Gastroesophageal sphincter (tissue), 3 donors: ENCODE measurements around the gene PKHD1.

Experiments
- POLR2A ChIP-seq, 2 donors: fragments of 450-650 bp; IDR thresholded peaks; one replicate each; pipeline ENCODE4 v1.6.1; 2017; ENCODE audit warnings: antibody characterized with exemption in 2 of 2, mild to moderate bottlenecking in 2 of 2, moderate library complexity in 1 of 2
- TF ChIP-seq, protein P1 (sequence below), 4 experiments: fragments of 200-600 bp in 2 of 4; fragments of 450-650 bp in 2 of 4; sonication (generic) in 1 of 4; IDR thresholded peaks; one replicate each; pipeline ENCODE4 v1.5.1; 2017 to 2019; ENCODE audit warnings: antibody characterized with exemption in 4 of 4, mild to moderate bottlenecking in 2 of 4, moderate library complexity in 2 of 4

DNA sequence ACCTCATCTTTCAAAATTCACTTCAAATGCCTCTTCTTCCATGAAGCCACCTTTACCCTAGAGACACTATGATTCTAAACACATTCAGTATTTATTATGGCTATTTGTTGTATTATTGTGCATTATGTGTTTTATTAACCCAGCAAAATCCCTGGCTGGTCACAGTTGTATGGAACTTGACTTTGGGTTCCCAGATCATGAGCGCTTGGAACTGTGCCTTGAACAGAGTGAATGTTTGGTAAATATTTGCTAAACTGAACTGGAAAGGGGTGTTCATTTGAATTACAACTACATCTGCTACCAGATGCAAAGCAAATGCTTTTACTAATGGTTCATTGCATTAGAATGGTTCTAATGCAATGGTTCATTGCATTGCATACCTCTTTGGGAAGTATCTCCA, 259.8 kb downstream of the PKHD1 start:
- no peak for TF ChIP-seq POLR2A (IDR thresholded peaks at IDR 0.05)
- TF ChIP-seq, protein P1, sequence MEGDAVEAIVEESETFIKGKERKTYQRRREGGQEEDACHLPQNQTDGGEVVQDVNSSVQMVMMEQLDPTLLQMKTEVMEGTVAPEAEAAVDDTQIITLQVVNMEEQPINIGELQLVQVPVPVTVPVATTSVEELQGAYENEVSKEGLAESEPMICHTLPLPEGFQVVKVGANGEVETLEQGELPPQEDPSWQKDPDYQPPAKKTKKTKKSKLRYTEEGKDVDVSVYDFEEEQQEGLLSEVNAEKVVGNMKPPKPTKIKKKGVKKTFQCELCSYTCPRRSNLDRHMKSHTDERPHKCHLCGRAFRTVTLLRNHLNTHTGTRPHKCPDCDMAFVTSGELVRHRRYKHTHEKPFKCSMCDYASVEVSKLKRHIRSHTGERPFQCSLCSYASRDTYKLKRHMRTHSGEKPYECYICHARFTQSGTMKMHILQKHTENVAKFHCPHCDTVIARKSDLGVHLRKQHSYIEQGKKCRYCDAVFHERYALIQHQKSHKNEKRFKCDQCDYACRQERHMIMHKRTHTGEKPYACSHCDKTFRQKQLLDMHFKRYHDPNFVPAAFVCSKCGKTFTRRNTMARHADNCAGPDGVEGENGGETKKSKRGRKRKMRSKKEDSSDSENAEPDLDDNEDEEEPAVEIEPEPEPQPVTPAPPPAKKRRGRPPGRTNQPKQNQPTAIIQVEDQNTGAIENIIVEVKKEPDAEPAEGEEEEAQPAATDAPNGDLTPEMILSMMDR (IDR thresholded peaks at IDR 0.05), result no peak
